ENCODE measurements around the gene VPS29.
"Not testable (repeated sequence)": the region's sequence is repeated elsewhere in the genome, so short reads cannot be mapped to it uniquely, and the experiment has no call there.

Gene VPS29

DNA sequence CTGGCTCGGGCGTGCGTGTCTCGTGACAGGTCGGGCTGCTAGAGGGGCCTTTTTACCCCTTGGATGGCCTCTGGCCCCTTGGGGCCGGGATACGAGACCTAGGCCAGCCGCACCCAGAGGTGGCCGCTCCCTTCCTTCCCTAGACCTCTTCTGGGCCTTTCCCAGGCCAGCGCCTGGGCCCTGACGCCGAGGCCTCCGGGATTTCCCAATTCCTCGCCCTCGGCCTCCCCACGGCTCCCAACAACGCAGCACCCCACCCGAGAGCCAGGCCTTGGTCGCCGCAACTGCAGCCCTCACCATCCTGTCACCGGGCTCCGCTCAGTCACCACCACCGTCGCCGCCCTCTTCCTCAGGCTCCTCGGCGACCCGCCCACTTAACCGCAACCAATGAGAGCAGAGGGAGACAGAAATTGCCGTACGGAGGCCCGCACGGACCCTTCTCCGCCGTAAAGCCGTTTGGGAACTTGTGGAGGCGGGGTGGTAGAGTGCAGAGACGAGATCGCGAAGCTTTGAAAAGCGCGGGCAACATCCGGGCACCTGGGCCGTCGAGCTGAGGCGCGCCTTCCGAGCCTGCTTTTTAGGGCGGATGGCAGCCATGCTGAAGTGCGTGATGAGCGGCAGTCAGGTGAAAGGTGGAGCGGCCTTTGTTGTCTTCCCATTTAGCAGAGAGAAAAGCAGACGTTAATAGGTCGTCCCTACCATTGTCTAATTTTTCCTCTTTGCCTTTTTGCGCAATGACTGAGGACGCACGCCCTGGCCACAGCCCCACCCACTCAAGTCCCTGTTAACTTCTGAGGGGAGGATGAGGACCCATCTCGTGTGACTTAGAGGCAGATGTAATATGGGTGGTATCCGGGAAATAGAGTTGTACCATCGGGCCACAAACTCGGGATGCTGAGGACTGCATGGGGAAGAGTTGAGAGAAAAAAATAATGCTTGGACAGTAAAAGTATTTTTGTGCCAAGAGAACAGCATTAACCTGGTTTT lies at the start of gene VPS29, which contains the start of gene RAD9B:
TSS of gene VPS29 (minus strand) at position 360 of the 987 bp plus-strand sequence. CDS start at position 300, 60 bp downstream.
TSS of gene RAD9B (plus strand) at position 580 of the 987 bp plus-strand sequence. CDS start at position 587, 7 bp downstream.
- Histone ChIP-seq H3K27ac (ENCODE audit: low read length) (peak within 1 kb of the TSS; percentile 6), H3K4me3 (ENCODE audit: low read length) (peak within 1 kb of the TSS; percentile 93), H3K4me1 (ENCODE audit: control insufficient read depth, low read depth, low read length) (no peaks in the 10 kb centered on the region), H3K27me3 (ENCODE audit: control insufficient read depth, insufficient read depth, low read length) (peaks cover 18% of the 10 kb centered on the region), H3K9me3 (ENCODE audit: control insufficient read depth, low read depth, low read length) (peaks cover 7% of the 10 kb centered on the region), H3K9ac (ENCODE audit: low read length) (peak within 1 kb of the TSS; percentile 65), H3K36me3 (ENCODE audit: control insufficient read depth, low read depth, low read length) (no peaks in the 10 kb centered on the region)

- H3K4me1 ChIP-seq (ENCODE audit: control insufficient read depth, low read depth, low read length): no peaks in the 10 kb centered on the region
- H3K4me3 ChIP-seq (ENCODE audit: low read length): no peak overlapping the region
- no peaks in the 10 kb centered on the region for H3K27me3 ChIP-seq (ENCODE audit: control insufficient read depth, insufficient read depth, low read length)
- H3K27ac ChIP-seq (ENCODE audit: low read length): no peak overlapping the region
- no peaks in the 10 kb centered on the region for H3K36me3 ChIP-seq (ENCODE audit: control insufficient read depth, low read depth, low read length)
- H3K9me3 ChIP-seq (ENCODE audit: control insufficient read depth, low read depth, low read length): no peaks in the 10 kb centered on the region
- no peak overlapping the region for H3K9ac ChIP-seq (ENCODE audit: low read length)
These were observed 49.1 kb upstream of the VPS29 start for GRCh38 chr12:110550981-110551380.

- H3K27ac ChIP-seq (ENCODE audit: low read length): no peak overlapping the region
- peaks cover 4% of the 10 kb centered on the region for H3K36me3 ChIP-seq (ENCODE audit: control insufficient read depth, low read depth, low read length)
- H3K4me3 ChIP-seq (ENCODE audit: low read length): no peak overlapping the region
- no peaks in the 10 kb centered on the region for H3K9me3 ChIP-seq (ENCODE audit: control insufficient read depth, low read depth, low read length)
- H3K9ac ChIP-seq (ENCODE audit: low read length): no peak overlapping the region
- no peaks in the 10 kb centered on the region for H3K27me3 ChIP-seq (ENCODE audit: control insufficient read depth, insufficient read depth, low read length)
- no peaks in the 10 kb centered on the region for H3K4me1 ChIP-seq (ENCODE audit: control insufficient read depth, low read depth, low read length)
These were observed 47.8 kb upstream of the VPS29 start for GRCh38 chr12:110549716-110550115.

GRCh38 chr12:110548678-110549077 lies 46.8 kb upstream of the VPS29 start:
- Histone ChIP-seq H3K4me3 (ENCODE audit: low read length) (no peak overlapping the region), H3K9me3 (ENCODE audit: control insufficient read depth, low read depth, low read length) (no peaks in the 10 kb centered on the region), H3K4me1 (ENCODE audit: control insufficient read depth, low read depth, low read length) (no peaks in the 10 kb centered on the region), H3K27me3 (ENCODE audit: control insufficient read depth, insufficient read depth, low read length) (no peaks in the 10 kb centered on the region), H3K36me3 (ENCODE audit: control insufficient read depth, low read depth, low read length) (peaks cover 4% of the 10 kb centered on the region), H3K9ac (ENCODE audit: low read length) (no peak overlapping the region), H3K27ac (ENCODE audit: low read length) (no peak overlapping the region)

DNA sequence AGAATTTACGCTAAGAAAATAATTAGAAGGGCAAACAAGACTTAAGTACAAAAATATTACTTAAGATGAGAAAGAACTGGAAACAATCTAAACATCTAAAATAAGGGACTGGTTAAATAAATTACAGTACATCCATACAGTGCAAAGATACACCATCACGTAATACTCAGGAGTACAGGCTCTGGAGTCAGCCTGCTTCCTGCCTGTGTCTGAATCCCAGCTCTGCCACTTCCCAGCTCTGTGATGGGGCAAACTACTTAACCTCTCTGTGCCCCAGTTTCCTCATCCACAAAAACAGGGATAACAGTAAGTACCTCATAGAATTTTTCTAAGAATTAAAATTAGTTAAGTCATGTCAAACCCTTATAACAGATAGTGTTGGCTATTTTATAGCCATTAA lies 45.2 kb upstream of the VPS29 start:
- H3K36me3 ChIP-seq (ENCODE audit: control insufficient read depth, low read depth, low read length): peaks cover 4% of the 10 kb centered on the region
- no peaks in the 10 kb centered on the region for H3K9me3 ChIP-seq (ENCODE audit: control insufficient read depth, low read depth, low read length)
- H3K27ac ChIP-seq (ENCODE audit: low read length): no peak overlapping the region
- no peak overlapping the region for H3K9ac ChIP-seq (ENCODE audit: low read length)
- no peaks in the 10 kb centered on the region for H3K27me3 ChIP-seq (ENCODE audit: control insufficient read depth, insufficient read depth, low read length)
- H3K4me1 ChIP-seq (ENCODE audit: control insufficient read depth, low read depth, low read length): no peaks in the 10 kb centered on the region
- no peak overlapping the region for H3K4me3 ChIP-seq (ENCODE audit: low read length)

DNA sequence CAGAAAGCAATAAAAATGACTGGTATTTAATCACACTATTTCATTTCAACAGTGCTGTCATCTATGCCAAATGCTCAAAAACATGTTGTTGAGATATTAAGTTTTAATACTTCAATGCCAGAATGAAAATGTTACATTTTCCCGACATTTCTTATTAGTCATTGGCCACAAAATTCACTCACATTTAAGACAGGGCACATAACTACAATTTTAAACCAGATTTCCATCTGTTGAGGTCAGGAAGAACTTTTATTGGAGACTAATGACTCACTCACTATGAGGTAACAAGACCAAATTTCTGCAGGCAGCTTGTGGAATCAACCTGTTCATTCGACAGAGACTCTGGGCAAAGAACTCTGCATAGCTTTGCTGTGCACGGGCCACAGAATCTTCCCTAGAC lies 44.4 kb upstream of the VPS29 start:
- Histone ChIP-seq H3K9ac (ENCODE audit: low read length) (no peak overlapping the region), H3K36me3 (ENCODE audit: control insufficient read depth, low read depth, low read length) (peaks cover 4% of the 10 kb centered on the region), H3K9me3 (ENCODE audit: control insufficient read depth, low read depth, low read length) (no peaks in the 10 kb centered on the region), H3K4me1 (ENCODE audit: control insufficient read depth, low read depth, low read length) (no peaks in the 10 kb centered on the region), H3K27ac (ENCODE audit: low read length) (no peak overlapping the region), H3K27me3 (ENCODE audit: control insufficient read depth, insufficient read depth, low read length) (no peaks in the 10 kb centered on the region), H3K4me3 (ENCODE audit: low read length) (no peak overlapping the region)

GRCh38 chr12:110545812-110546211 lies 43.9 kb upstream of the VPS29 start:
- H3K27ac ChIP-seq (ENCODE audit: low read length): no peak overlapping the region

GRCh38 chr12:110545259-110545658 lies 43.3 kb upstream of the VPS29 start:
- H3K36me3 ChIP-seq (ENCODE audit: control insufficient read depth, low read depth, low read length); H3K4me3 ChIP-seq (ENCODE audit: low read length); H3K27me3 ChIP-seq (ENCODE audit: control insufficient read depth, insufficient read depth, low read length); H3K27ac ChIP-seq (ENCODE audit: low read length); H3K9ac ChIP-seq (ENCODE audit: low read length); H3K9me3 ChIP-seq (ENCODE audit: control insufficient read depth, low read depth, low read length); H3K4me1 ChIP-seq (ENCODE audit: control insufficient read depth, low read depth, low read length): not testable (repeated sequence)

More at GRCh38 chr12:110545812-110546211, 43.9 kb upstream of the VPS29 start:
- Histone ChIP-seq H3K9me3 (ENCODE audit: control insufficient read depth, low read depth, low read length) (no peaks in the 10 kb centered on the region), H3K36me3 (ENCODE audit: control insufficient read depth, low read depth, low read length) (peaks cover 4% of the 10 kb centered on the region), H3K4me3 (ENCODE audit: low read length) (no peak overlapping the region), H3K4me1 (ENCODE audit: control insufficient read depth, low read depth, low read length) (no peaks in the 10 kb centered on the region), H3K9ac (ENCODE audit: low read length) (no peak overlapping the region), H3K27me3 (ENCODE audit: control insufficient read depth, insufficient read depth, low read length) (no peaks in the 10 kb centered on the region)

DNA sequence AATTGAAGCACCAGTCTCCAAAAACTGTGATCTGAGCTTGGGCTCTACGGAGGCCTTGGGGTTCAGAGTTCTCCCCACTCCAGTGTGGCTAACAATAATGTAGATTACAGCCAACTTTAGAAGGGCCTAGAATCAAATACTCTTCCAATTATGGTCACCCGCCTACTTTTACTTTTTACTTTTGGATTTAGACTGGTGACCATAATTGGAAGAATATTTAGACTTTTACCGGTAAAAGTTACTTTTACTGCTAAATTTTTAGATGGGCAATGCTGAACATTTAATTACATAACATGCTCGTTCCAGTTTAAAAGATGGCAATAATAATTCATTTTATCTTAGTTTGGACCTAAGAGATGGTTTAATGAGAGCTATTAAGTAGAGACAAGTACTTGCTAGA lies 42.1 kb upstream of the VPS29 start:
- H3K4me1 ChIP-seq (ENCODE audit: control insufficient read depth, low read depth, low read length): no peaks in the 10 kb centered on the region
- H3K4me3 ChIP-seq (ENCODE audit: low read length): no peak overlapping the region
- H3K9ac ChIP-seq (ENCODE audit: low read length): no peak overlapping the region
- H3K9me3 ChIP-seq (ENCODE audit: control insufficient read depth, low read depth, low read length): no peaks in the 10 kb centered on the region
- peaks cover 4% of the 10 kb centered on the region for H3K36me3 ChIP-seq (ENCODE audit: control insufficient read depth, low read depth, low read length)
- no peak overlapping the region for H3K27ac ChIP-seq (ENCODE audit: low read length)
- no peaks in the 10 kb centered on the region for H3K27me3 ChIP-seq (ENCODE audit: control insufficient read depth, insufficient read depth, low read length)

DNA sequence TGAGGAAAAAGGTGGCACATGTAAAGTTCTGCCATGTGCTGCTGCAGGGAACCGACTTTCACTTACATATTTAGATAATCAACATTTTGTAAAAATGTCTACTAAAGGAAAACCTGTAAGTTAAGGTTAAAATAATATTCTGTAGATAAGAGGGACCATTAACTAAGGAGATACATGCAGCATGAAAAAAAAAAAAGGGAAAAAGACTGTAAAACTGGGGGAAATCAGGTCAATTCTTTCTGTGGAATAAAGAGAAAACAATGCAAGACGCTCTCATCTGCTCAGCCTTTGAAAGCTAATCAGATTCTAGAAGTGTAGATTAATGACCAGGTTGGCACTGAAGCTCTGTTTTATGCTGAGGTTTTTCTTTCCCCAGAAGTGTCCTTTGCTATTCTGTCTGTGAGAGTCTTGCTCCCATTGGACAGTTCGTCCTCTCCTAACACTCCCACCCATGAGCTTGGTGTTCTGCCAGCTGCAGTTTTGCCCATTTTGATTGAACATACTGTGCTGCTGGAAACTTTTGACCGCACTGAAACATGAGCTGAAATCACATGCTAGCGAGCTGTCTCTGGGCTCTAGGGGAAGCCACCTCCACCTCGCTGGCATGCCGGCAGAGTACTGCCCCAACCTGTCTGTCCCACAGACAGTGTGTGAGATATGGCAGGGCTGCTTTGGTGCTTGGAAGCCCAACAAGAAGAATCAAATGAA lies 41.5 kb upstream of the VPS29 start:
- Histone ChIP-seq H3K27me3 (ENCODE audit: control insufficient read depth, insufficient read depth, low read length) (no peaks in the 10 kb centered on the region), H3K27ac (ENCODE audit: low read length) (no peak overlapping the region), H3K4me1 (ENCODE audit: control insufficient read depth, low read depth, low read length) (no peaks in the 10 kb centered on the region), H3K9ac (ENCODE audit: low read length) (no peak overlapping the region), H3K4me3 (ENCODE audit: low read length) (no peak overlapping the region), H3K9me3 (ENCODE audit: control insufficient read depth, low read depth, low read length) (no peaks in the 10 kb centered on the region), H3K36me3 (ENCODE audit: control insufficient read depth, low read depth, low read length) (peaks cover 8% of the 10 kb centered on the region)

- H3K4me1 ChIP-seq (ENCODE audit: control insufficient read depth, low read depth, low read length): no peaks in the 10 kb centered on the region
- no peak overlapping the region for H3K27ac ChIP-seq (ENCODE audit: low read length)
- H3K27me3 ChIP-seq (ENCODE audit: control insufficient read depth, insufficient read depth, low read length): no peaks in the 10 kb centered on the region
- H3K4me3 ChIP-seq (ENCODE audit: low read length): no peak overlapping the region
- no peak overlapping the region for H3K9ac ChIP-seq (ENCODE audit: low read length)
- H3K9me3 ChIP-seq (ENCODE audit: control insufficient read depth, low read depth, low read length): no peaks in the 10 kb centered on the region
- H3K36me3 ChIP-seq (ENCODE audit: control insufficient read depth, low read depth, low read length): peaks cover 29% of the 10 kb centered on the region
These were observed 38.1 kb upstream of the VPS29 start for GRCh38 chr12:110540048-110540447.

All from iPS-18a (cell line).